Mucosa of descending colon (tissue), 3 donors: ENCODE data around the gene RASA1. TPM values are rescaled to one million over a fixed set of nuclear protein-coding genes. Genes with fewer than 3 reads are reported as not detected.
"Not testable (repeated sequence)": the region's sequence is repeated elsewhere in the genome, so short reads cannot be mapped to it uniquely, and the experiment has no call there.

Source experiments
- ATAC-seq: fragments of 200-7000 bp; cut with Tn5 transposase; one replicate; pipeline ENCODE4 v1.9.1; 2020; ENCODE audit warnings: mild to moderate bottlenecking, moderate library complexity
- DNase-seq, 3 donors: peaks; one replicate each; pipeline ENCODE4 v3.0.0-alpha.2; 2020
- H3K36me3 ChIP-seq: fragments of 200-600 bp; one replicate; pipeline ENCODE4 v1.8.0; 2021; ENCODE audit warnings: low read depth, mild to moderate bottlenecking
- H3K4me1 ChIP-seq: fragments of 200-600 bp; one replicate; pipeline ENCODE4 v1.8.0; 2021; ENCODE audit warnings: low read depth, mild to moderate bottlenecking
- H3K4me3 ChIP-seq: fragments of 200-600 bp; one replicate; pipeline ENCODE4 v1.8.0; 2021; ENCODE audit warnings: mild to moderate bottlenecking
- H3K9me3 ChIP-seq: fragments of 200-600 bp; one replicate; pipeline ENCODE4 v1.8.0; 2021; ENCODE audit warnings: mild to moderate bottlenecking
- CTCF ChIP-seq: fragments of 200-600 bp; IDR thresholded peaks from one replicate; pipeline ENCODE4 v1.8.0; 2022; ENCODE audit warnings: antibody characterized with exemption, mild to moderate bottlenecking
- intact Hi-C, 2 donors: fragments of 100-400 bp; cut with DNase I in 1 of 2; cut with micrococcal nuclease in 1 of 2; formaldehyde crosslinking; loops; one replicate each; pipeline versions ENCODE4 v1.11.0 to v1.11.1; 2022; cut with DNase I, micrococcal nuclease
- total RNA-seq, 3 donors: library from RNA; stranded (reverse); fragmentation: NEBNext Ultra II Directional in 2 of 3; extraction: Animal tissue kit (Norgen Biotek cat#: 25700) in 2 of 3; gene quantifications; one replicate each; pipeline versions ENCODE4 v1.2.1 to v1.2.4, GENCODE V29; 2021 to 2023
- donor health status: DM: no; HTN: no; CAD: no; lungs with moderate emphysema.
- donor health status: DM: no; HTN: no; CAD: no.
- donor health status: DM: no; HTN: yes; CAD: no.

RASA1 gene
- total RNA-seq, 3 donors from 2014 or later: 25.0 to 27.0 (median 25.8) TPM

GRCh38 chr5:87298692-87299362 lies 31.1 kb downstream of the RASA1 start:
- Histone ChIP-seq H3K4me3 (no peak overlapping the region), H3K9me3 (no peaks in the 10 kb centered on the region), H3K4me1 (peaks cover 6% of the 10 kb centered on the region), H3K36me3 (no peaks in the 10 kb centered on the region)
- DNase-seq: no peak
- TF ChIP-seq CTCF: no peak
- intact Hi-C loops: no loop called here
- no peak for ATAC-seq

GRCh38 chr5:87300176-87300575 lies 32.5 kb downstream of the RASA1 start:
- ATAC-seq (no peak), DNase-seq (no peak)
- no peak for TF ChIP-seq CTCF
- intact Hi-C loops: no loop called here
- Histone ChIP-seq H3K4me1 (peaks cover 6% of the 10 kb centered on the region), H3K4me3 (no peak overlapping the region), H3K36me3 (no peaks in the 10 kb centered on the region), H3K9me3 (no peaks in the 10 kb centered on the region)

- ATAC-seq (peak; percentile 68), DNase-seq (no peak)
- Histone ChIP-seq H3K9me3 (no peaks in the 10 kb centered on the region), H3K4me1 (peaks cover 5% of the 10 kb centered on the region), H3K36me3 (no peaks in the 10 kb centered on the region), H3K4me3 (no peak overlapping the region)
- no peak for TF ChIP-seq CTCF
- intact Hi-C loops: no loop called here
Measured at GRCh38 chr5:87300744-87301143, 33.1 kb downstream of the RASA1 start.

GRCh38 chr5:87302061-87302460 lies 34.4 kb downstream of the RASA1 start:
- no peaks in the 10 kb centered on the region for H3K9me3 ChIP-seq
- TF ChIP-seq CTCF: no peak
- no peak for ATAC-seq
- no peak overlapping the region for H3K4me3 ChIP-seq
- no peak for DNase-seq
- intact Hi-C loops: no loop called here
- H3K36me3 ChIP-seq: no peaks in the 10 kb centered on the region
- H3K4me1 ChIP-seq: no peaks in the 10 kb centered on the region

- ATAC-seq: no peak
- DNase-seq: no peak
- intact Hi-C loops: no loop called here
- no peaks in the 10 kb centered on the region for H3K4me1 ChIP-seq
- no peak for TF ChIP-seq CTCF
- no peaks in the 10 kb centered on the region for H3K9me3 ChIP-seq
- no peak overlapping the region for H3K4me3 ChIP-seq
- H3K36me3 ChIP-seq: no peaks in the 10 kb centered on the region
Measured at GRCh38 chr5:87303324-87303723, 35.6 kb downstream of the RASA1 start.

GRCh38 chr5:87306090-87306489 lies 38.4 kb downstream of the RASA1 start:
- H3K4me1 ChIP-seq, DNase-seq, H3K9me3 ChIP-seq, intact Hi-C loops, H3K4me3 ChIP-seq, ATAC-seq, H3K36me3 ChIP-seq: not testable (repeated sequence)
